GM12878 (cell line): Measurements from ENCODE around the gene GCNT1.

Source experiments
- BRCA1 ChIP-seq: IDR thresholded peaks from 2 replicates; pipeline ENCODE4 v1.6.1; 2011; ENCODE audit warnings: low read depth, low read length, improper control_type of control experiment
- CTCF ChIP-seq, 3 experiments: IDR thresholded peaks in 2 of 3; conservative IDR thresholded peaks in 1 of 3; 2 replicates each; pipeline ENCODE4 v1.5.1; 2011; ENCODE audit warnings: low read depth in 3 of 3, low read length in 3 of 3, mild to moderate bottlenecking in 3 of 3, control low read depth in 2 of 3, moderate library complexity in 2 of 3, inconsistent platforms in 1 of 3, mixed read lengths in 1 of 3; ENCODE audit not compliant: control insufficient read depth in 2 of 3, insufficient read depth in 1 of 3; ENCODE audit errors: extremely low read depth in 1 of 3
- LARP7 ChIP-seq: fragments of 450-650 bp; IDR thresholded peaks from 2 replicates; pipeline ENCODE4 v1.6.1; 2017; ENCODE audit warnings: mild to moderate bottlenecking
- NFIC ChIP-seq: IDR thresholded peaks from 2 replicates; pipeline ENCODE4 v1.6.1; 2012; ENCODE audit warnings: low read depth, mild to moderate bottlenecking, inconsistent platforms, low read length, moderate library complexity
- SP1 ChIP-seq: IDR thresholded peaks from one replicate; pipeline ENCODE4 v1.6.1; 2011; ENCODE audit warnings: low read depth, low read length

- TF ChIP-seq SP1 = no peak
- TF ChIP-seq NFIC = no peak
- no peak for TF ChIP-seq BRCA1
- TF ChIP-seq CTCF (IDR thresholded peaks at IDR 0.05 in 2 of 3, conservative IDR thresholded peaks at IDR 0.05 in 1 of 3; ENCODE audit: control insufficient read depth in 2 of 3, extremely low read depth in 1 of 3, insufficient read depth in 1 of 3, low read depth in 3 of 3, low read length in 3 of 3) = no peak
- TF ChIP-seq LARP7 = no peak
These were observed 86.2 kb downstream of the GCNT1 start for GRCh38 chr9:76545191-76545590.
